Measurements from ENCODE around the gene ARID2.

ARID2 gene

GRCh38 chr12:45872446-45872845 is 142.9 kb downstream of the ARID2 start:
- no peak for TF ChIP-seq CTCF (conservative IDR thresholded peaks at IDR 0.05; ENCODE audit: low read length)
- no peak overlapping the region for H3K4me3 ChIP-seq (ENCODE audit: low read length)
- DNase-seq (ENCODE audit: low read depth): no peak

- DNase-seq (ENCODE audit: low read depth): no peak
- no peak for TF ChIP-seq CTCF (conservative IDR thresholded peaks at IDR 0.05; ENCODE audit: low read length)
- no peak overlapping the region for H3K4me3 ChIP-seq (ENCODE audit: low read length)
These were observed 147.6 kb downstream of the ARID2 start for GRCh38 chr12:45877069-45877468.

GRCh38 chr12:45878630-45879255 is 149.2 kb downstream of the ARID2 start:
- no peak for TF ChIP-seq CTCF (conservative IDR thresholded peaks at IDR 0.05; ENCODE audit: low read length)
- no peak overlapping the region for H3K4me3 ChIP-seq (ENCODE audit: low read length)
- DNase-seq (ENCODE audit: low read depth): peak; percentile 3

GRCh38 chr12:45879363-45879895 is 149.9 kb downstream of the ARID2 start:
- H3K4me3 ChIP-seq (ENCODE audit: low read length): no peak overlapping the region
- no peak for TF ChIP-seq CTCF (conservative IDR thresholded peaks at IDR 0.05; ENCODE audit: low read length)
- no peak for DNase-seq (ENCODE audit: low read depth)

GRCh38 chr12:45880533-45880932 is 151.0 kb downstream of the ARID2 start:
- no peak for DNase-seq (ENCODE audit: low read depth)
- no peak for TF ChIP-seq CTCF (conservative IDR thresholded peaks at IDR 0.05; ENCODE audit: low read length)
- H3K4me3 ChIP-seq (ENCODE audit: low read length): no peak overlapping the region

- TF ChIP-seq CTCF (conservative IDR thresholded peaks at IDR 0.05; ENCODE audit: low read length): no peak
- no peak overlapping the region for H3K4me3 ChIP-seq (ENCODE audit: low read length)
- peak; percentile 24 for DNase-seq (ENCODE audit: low read depth)
These were observed 153.7 kb downstream of the ARID2 start for GRCh38 chr12:45883187-45883586.

- no peak for DNase-seq (ENCODE audit: low read depth)
- H3K4me3 ChIP-seq (ENCODE audit: low read length): no peak overlapping the region
- TF ChIP-seq CTCF (conservative IDR thresholded peaks at IDR 0.05; ENCODE audit: low read length): no peak
These were observed 157.2 kb downstream of the ARID2 start for GRCh38 chr12:45886685-45887084.

Measured in AG10803 (cell line).